ENCODE results near the gene CEP85L.
A peak's percentile ranks its signal among the peaks of the same experiment; 100 is the strongest.

Gene CEP85L

DNA sequence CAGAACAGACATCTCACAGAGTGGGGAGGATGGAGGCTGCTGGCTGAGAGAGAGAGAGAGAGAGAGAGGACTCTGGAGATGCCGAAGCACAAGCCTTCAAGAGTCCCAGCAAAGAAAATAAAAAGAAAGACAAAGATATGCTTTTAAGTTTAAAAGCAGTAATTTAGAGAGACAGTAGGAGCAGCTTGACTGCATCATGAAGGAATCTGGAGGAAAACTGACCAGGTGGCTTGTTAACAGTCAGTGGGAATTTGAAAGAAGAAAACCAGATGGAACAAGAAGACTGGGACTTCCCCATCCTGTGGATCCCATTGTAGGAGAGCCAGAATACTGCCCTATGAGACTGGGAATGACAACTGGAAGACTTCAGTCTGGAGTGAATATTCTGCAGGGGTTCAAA lies 149.6 kb downstream of the CEP85L start:
- no peak for DNase-seq (ENCODE audit: low read depth)

DNA sequence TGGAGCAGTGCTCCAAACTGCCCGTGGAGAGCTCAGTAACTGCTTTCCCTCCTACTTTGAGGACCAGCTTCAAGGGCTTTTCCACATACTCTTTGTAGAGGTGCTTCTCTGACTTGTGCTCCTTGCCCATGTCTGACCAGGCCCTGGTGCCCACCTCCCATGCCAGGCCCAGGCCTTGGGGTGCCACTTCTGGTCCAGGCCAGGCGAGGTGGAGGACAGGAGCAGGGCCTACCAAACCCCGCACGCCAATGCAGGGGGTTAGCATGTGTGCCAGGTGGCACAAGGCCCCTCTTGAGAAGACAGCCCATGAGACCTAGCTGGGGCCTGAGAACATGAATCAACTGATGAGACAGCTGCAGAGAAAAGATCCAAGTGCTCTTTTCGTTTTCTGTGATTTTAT lies 150.3 kb downstream of the CEP85L start:
- no peak for DNase-seq (ENCODE audit: low read depth)
- TF ChIP-seq POLR2A (IDR thresholded peaks at IDR 0.05; ENCODE audit: extremely low read depth, insufficient read length): no peak
- no peak for TF ChIP-seq MYC (IDR thresholded peaks at IDR 0.05; ENCODE audit: low read depth, low read length)
- TF ChIP-seq, protein P1, sequence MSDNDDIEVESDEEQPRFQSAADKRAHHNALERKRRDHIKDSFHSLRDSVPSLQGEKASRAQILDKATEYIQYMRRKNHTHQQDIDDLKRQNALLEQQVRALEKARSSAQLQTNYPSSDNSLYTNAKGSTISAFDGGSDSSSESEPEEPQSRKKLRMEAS (IDR thresholded peaks at IDR 0.05; ENCODE audit: low read depth, low read length): no peak
- TF ChIP-seq, protein P2, sequence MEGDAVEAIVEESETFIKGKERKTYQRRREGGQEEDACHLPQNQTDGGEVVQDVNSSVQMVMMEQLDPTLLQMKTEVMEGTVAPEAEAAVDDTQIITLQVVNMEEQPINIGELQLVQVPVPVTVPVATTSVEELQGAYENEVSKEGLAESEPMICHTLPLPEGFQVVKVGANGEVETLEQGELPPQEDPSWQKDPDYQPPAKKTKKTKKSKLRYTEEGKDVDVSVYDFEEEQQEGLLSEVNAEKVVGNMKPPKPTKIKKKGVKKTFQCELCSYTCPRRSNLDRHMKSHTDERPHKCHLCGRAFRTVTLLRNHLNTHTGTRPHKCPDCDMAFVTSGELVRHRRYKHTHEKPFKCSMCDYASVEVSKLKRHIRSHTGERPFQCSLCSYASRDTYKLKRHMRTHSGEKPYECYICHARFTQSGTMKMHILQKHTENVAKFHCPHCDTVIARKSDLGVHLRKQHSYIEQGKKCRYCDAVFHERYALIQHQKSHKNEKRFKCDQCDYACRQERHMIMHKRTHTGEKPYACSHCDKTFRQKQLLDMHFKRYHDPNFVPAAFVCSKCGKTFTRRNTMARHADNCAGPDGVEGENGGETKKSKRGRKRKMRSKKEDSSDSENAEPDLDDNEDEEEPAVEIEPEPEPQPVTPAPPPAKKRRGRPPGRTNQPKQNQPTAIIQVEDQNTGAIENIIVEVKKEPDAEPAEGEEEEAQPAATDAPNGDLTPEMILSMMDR (IDR thresholded peaks at IDR 0.05; ENCODE audit: low read depth, low read length): no peak
- no peak overlapping the region for H3K4me3 ChIP-seq (ENCODE audit: low read depth, low read length)

More for the DNA sequence above, 149.6 kb downstream of the CEP85L start:
- H3K4me3 ChIP-seq (ENCODE audit: low read depth, low read length): no peak overlapping the region
- TF ChIP-seq, protein P2 (IDR thresholded peaks at IDR 0.05; ENCODE audit: low read depth, low read length): no peak
- TF ChIP-seq, protein P1 (IDR thresholded peaks at IDR 0.05; ENCODE audit: low read depth, low read length): no peak
- no peak for TF ChIP-seq MYC (IDR thresholded peaks at IDR 0.05; ENCODE audit: low read depth, low read length)
- TF ChIP-seq POLR2A (IDR thresholded peaks at IDR 0.05; ENCODE audit: extremely low read depth, insufficient read length): no peak

DNA sequence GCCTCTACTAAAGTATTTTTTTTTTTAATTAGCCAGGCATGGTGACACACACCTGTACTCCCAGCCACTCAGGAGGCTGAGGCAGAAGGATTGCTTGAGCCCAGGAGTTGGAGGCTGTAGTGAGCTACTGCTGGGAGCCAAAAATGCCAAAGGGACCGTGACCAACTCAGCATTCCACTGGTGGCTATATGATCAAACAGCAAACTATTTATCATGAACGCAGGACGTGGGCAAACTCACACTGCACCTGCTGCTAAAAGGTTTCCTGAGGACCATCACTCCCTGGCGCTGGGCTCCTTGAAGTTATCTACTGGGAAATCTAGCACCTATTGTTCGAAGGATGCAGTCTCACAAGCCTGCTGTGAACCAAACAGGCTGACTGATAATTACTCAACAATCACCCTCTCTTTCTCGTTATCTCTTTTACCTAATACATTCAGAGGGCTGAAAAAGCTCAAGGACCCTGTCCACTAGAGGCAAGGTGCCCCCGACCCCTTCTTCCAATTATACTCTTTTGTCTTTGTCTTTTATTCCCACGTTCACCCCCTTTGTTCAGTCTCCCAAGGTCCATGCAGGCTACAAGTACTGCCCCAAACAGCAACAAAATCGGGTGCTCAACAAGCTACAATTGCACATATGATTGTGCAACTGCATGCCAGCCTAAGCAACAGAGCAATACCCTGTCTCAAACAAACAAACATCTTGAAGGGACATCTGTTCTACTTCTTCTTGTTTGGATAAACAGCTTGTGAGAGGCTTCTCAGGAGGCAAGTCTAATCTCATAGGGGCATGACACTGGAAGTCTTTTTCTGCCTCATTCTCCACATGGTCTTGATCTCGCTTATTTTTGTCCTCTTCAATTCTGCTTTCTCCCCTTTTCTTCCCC lies 151.0 kb downstream of the CEP85L start:
- DNase-seq (ENCODE audit: low read depth): no peak
- no peak overlapping the region for H3K4me3 ChIP-seq (ENCODE audit: low read depth, low read length)
- TF ChIP-seq, protein P2 (IDR thresholded peaks at IDR 0.05; ENCODE audit: low read depth, low read length): no peak
- no peak for TF ChIP-seq POLR2A (IDR thresholded peaks at IDR 0.05; ENCODE audit: extremely low read depth, insufficient read length)

DNA sequence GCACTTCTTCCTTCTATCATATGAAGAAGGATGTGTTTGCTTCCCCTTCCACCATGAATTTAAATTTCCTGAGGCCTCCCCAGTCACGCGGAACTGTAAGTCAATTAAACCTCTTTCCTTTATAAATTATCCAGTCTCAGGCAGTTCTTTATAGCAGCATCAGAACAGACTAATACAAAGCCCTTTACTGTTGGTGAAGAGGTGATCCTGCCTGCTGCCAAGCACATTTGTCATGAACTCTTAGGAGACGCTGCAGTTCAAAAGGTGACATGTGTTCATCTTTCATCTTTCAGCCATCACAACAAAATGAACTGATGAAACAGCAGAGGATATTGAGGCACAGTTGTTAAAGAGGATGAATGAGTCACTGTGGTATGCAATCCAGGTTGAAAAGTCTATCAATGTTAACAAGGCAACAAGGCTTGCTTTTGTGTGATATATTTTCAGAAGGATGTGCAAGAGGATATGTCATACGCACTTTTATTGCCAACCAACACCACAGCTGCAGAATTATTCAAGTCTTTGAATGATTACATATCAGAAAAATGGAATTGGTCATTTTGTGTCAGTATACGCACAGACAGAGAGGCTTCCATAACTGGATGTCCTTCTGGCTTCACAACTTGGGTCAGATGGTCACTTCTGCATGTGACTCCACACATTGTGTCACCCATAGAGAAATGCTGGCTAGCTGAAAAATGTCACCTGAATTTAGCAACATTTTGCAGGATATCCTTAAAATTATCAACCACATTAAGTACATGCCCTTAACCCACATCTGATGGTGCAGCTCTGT lies 155.7 kb downstream of the CEP85L start:
- no peak overlapping the region for H3K4me3 ChIP-seq (ENCODE audit: low read depth, low read length)
- TF ChIP-seq POLR2A (IDR thresholded peaks at IDR 0.05; ENCODE audit: extremely low read depth, insufficient read length) (no peak), MYC (IDR thresholded peaks at IDR 0.05; ENCODE audit: low read depth, low read length) (no peak)
- TF ChIP-seq, protein P2 (IDR thresholded peaks at IDR 0.05; ENCODE audit: low read depth, low read length): no peak
- TF ChIP-seq, protein P1 (IDR thresholded peaks at IDR 0.05; ENCODE audit: low read depth, low read length): no peak
- peak; percentile 8 for DNase-seq (ENCODE audit: low read depth)

DNA sequence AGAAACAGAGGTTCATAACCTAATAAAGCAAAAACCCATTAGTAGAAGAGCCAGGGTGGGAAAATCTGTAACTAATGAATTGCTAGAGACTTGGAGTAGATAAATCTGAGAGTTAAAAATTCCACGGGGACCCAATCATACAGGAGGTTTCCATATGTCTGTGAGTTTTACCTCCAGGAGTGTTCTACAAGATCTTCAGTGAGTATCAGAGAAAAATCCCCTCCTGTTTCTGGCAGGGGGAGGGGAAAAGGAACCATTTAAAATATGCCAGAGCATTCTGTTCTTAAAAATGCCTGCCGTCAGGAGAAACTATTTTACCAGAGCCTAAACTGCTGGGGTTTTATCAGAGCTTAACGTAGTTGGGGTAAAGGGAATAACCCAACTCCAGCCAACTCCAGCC lies 157.3 kb downstream of the CEP85L start:
- DNase-seq (ENCODE audit: low read depth): no peak
- TF ChIP-seq, protein P2 (IDR thresholded peaks at IDR 0.05; ENCODE audit: low read depth, low read length): no peak
- TF ChIP-seq, protein P1 (IDR thresholded peaks at IDR 0.05; ENCODE audit: low read depth, low read length): no peak
- no peak for TF ChIP-seq MYC (IDR thresholded peaks at IDR 0.05; ENCODE audit: low read depth, low read length)
- TF ChIP-seq POLR2A (IDR thresholded peaks at IDR 0.05; ENCODE audit: extremely low read depth, insufficient read length): no peak
- no peak overlapping the region for H3K4me3 ChIP-seq (ENCODE audit: low read depth, low read length)
